Peyer's patch (tissue), 4 donors: ENCODE data around the gene SYNDIG1.

Source experiments
- POLR2A ChIP-seq, 2 donors: fragments of 450-650 bp; IDR thresholded peaks; one replicate each; pipeline ENCODE4 v1.5.1; 2017; ENCODE audit warnings: antibody characterized with exemption in 2 of 2, mild to moderate bottlenecking in 2 of 2, moderate library complexity in 2 of 2
- TF ChIP-seq, protein P1 (sequence below), 6 experiments: fragments of 450-650 bp in 4 of 6; fragments of 200-600 bp in 2 of 6; sonication (generic) in 1 of 6; IDR thresholded peaks; one replicate each; pipeline ENCODE4 v1.5.1; 2017 to 2019; ENCODE audit warnings: antibody characterized with exemption in 6 of 6, mild to moderate bottlenecking in 3 of 6, moderate library complexity in 1 of 6

DNA sequence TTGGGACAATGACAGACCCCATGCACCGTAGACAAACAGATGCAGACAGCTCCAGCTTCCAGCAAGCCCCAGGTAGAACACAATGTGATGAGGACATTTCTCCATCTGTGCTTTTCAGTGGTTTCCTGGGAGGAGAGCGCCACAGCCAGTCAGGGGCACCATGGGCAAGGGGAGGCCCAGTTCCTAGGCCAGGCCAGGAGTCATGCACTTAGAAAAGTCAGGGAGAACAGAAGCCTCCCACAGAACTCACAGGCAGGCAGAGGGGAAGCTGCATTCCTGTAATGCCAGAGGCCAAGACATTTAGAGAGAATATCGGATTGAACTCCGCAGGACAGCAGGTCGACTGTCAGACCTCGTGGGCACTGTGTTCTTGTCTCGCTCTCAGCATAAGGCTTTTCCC is 9.2 kb downstream of the SYNDIG1 start:
- TF ChIP-seq, protein P1, sequence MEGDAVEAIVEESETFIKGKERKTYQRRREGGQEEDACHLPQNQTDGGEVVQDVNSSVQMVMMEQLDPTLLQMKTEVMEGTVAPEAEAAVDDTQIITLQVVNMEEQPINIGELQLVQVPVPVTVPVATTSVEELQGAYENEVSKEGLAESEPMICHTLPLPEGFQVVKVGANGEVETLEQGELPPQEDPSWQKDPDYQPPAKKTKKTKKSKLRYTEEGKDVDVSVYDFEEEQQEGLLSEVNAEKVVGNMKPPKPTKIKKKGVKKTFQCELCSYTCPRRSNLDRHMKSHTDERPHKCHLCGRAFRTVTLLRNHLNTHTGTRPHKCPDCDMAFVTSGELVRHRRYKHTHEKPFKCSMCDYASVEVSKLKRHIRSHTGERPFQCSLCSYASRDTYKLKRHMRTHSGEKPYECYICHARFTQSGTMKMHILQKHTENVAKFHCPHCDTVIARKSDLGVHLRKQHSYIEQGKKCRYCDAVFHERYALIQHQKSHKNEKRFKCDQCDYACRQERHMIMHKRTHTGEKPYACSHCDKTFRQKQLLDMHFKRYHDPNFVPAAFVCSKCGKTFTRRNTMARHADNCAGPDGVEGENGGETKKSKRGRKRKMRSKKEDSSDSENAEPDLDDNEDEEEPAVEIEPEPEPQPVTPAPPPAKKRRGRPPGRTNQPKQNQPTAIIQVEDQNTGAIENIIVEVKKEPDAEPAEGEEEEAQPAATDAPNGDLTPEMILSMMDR (IDR thresholded peaks at IDR 0.05) = no peak
- TF ChIP-seq POLR2A (IDR thresholded peaks at IDR 0.05) = no peak
